SK-MEL-5 (cell line): ENCODE data around the gene AQP10. TPM values are rescaled to one million over a fixed set of nuclear protein-coding genes. Genes with fewer than 3 reads are reported as not detected.
"Not testable (repeated sequence)": the region's sequence is repeated elsewhere in the genome, so short reads cannot be mapped to it uniquely, and the experiment has no call there.

Source experiments
- DNase-seq: peaks from one replicate; pipeline ENCODE4 v3.0.0-alpha.2; 2016; ENCODE audit warnings: low read depth, low spot score
- in situ Hi-C: cut with HindIII; loops from 2 replicates; pipeline ENCODE4 v1.10.0; 2016; ENCODE audit warnings: low sequenced_read_pairs, high pct_unique_total_duplicates, low pct_unique_long_range_greater_than_20kb
- total RNA-seq: library from RNA; depleted of rRNA; stranded (reverse); fragments of >200 nt; shearing (Covaris generic); gene quantifications from 2 replicates; pipeline ENCODE4 v1.2.3, GENCODE V29; 2014

AQP10 gene
- total RNA-seq, 1 experiment from 2014 or later, result not detected

- peak; percentile 18 for DNase-seq
- in situ Hi-C loops, result not testable (repeated sequence)
Observed at GRCh38 chr1:154314226-154314625, 6.7 kb upstream of the AQP10 start.

GRCh38 chr1:154316704-154317103 lies 4.2 kb upstream of the AQP10 start:
- DNase-seq, result no peak
- in situ Hi-C loops, result no loop called here

GRCh38 chr1:154318386-154318785 lies 2.5 kb upstream of the AQP10 start:
- in situ Hi-C loops, result no loop called here
- no peak for DNase-seq

GRCh38 chr1:154321609-154321934 lies 679 bp downstream of the AQP10 start:
- DNase-seq, in situ Hi-C loops: not testable (repeated sequence)

- DNase-seq, result no peak
- in situ Hi-C loops, result no loop called here
Observed at GRCh38 chr1:154323493-154323892, 2.6 kb downstream of the AQP10 start.

GRCh38 chr1:154324241-154324640 lies 3.3 kb downstream of the AQP10 start:
- DNase-seq, result no peak
- in situ Hi-C loops, result no loop called here

GRCh38 chr1:154324669-154325582 lies 4.0 kb downstream of the AQP10 start, which contains the start of gene ATP8B2:
ATP8B2 (plus strand) TSS chr1:154325525; CDS start chr1:154328142, 2,617 bp downstream.
- peak; percentile 91 for DNase-seq
- in situ Hi-C loops, result no loop called here

GRCh38 chr1:154325583-154326545 lies 5.0 kb downstream of the AQP10 start:
- DNase-seq, result peak; percentile 92
- in situ Hi-C loops, result no loop called here

- in situ Hi-C loops, result no loop called here
- DNase-seq, result peak; percentile 59
Observed at GRCh38 chr1:154326546-154327465, 5.9 kb downstream of the AQP10 start.

GRCh38 chr1:154327466-154328317 lies 6.8 kb downstream of the AQP10 start:
- in situ Hi-C loops, result no loop called here
- no peak for DNase-seq

- DNase-seq, result peak; percentile 17
- in situ Hi-C loops, result no loop called here
Observed at GRCh38 chr1:154328318-154329151, 7.6 kb downstream of the AQP10 start.

GRCh38 chr1:154329152-154329521 lies 8.2 kb downstream of the AQP10 start:
- in situ Hi-C loops, result no loop called here
- no peak for DNase-seq

- DNase-seq, result no peak
- in situ Hi-C loops, result no loop called here
Observed at GRCh38 chr1:154329551-154330131, 8.7 kb downstream of the AQP10 start.

- no peak for DNase-seq
- in situ Hi-C loops, result no loop called here
Observed at GRCh38 chr1:154330669-154331068, 9.8 kb downstream of the AQP10 start.
